Left ventricle myocardium superior (tissue), 1 donor: ENCODE measurements around the gene CACUL1. TPM values are rescaled to one million over a fixed set of nuclear protein-coding genes. Genes with fewer than 3 reads are reported as not detected.
A peak's percentile ranks its signal among the peaks of the same experiment; 100 is the strongest.
"Not testable (repeated sequence)": the region's sequence is repeated elsewhere in the genome, so short reads cannot be mapped to it uniquely, and the experiment has no call there.

Source experiments
- ATAC-seq: fragments of 200-7000 bp; cut with Tn5 transposase; one replicate; pipeline ENCODE4 v1.9.1; 2020; ENCODE audit warnings: mild to moderate bottlenecking, moderate library complexity
- DNase-seq: peaks from one replicate; pipeline ENCODE4 v3.0.0-alpha.2; 2020
- intact Hi-C: fragments of 100-400 bp; cut with micrococcal nuclease; formaldehyde crosslinking; loops from one replicate; pipeline ENCODE4 v1.11.0; 2022
- total RNA-seq: library from RNA; stranded (reverse); fragmentation: NEBNext Ultra II Directional; extraction: Animal tissue kit (Norgen Biotek cat#: 25700); gene quantifications from one replicate; pipeline ENCODE4 v1.2.1, GENCODE V29; 2021
- donor health status: DM: no; HTN: yes; CAD: no; lungs with severe emphysema.

Gene CACUL1
- total RNA-seq, 1 donor from 2014 or later: 28.5 TPM

GRCh38 chr10:118701529-118702323 lies 53.0 kb downstream of the CACUL1 start:
- ATAC-seq (no peak), DNase-seq (no peak)
- intact Hi-C loops: no loop called here

GRCh38 chr10:118698421-118698820 lies 56.3 kb downstream of the CACUL1 start:
- no peak for ATAC-seq
- intact Hi-C loops: no loop called here
- DNase-seq: no peak

GRCh38 chr10:118694848-118695247 lies 59.9 kb downstream of the CACUL1 start:
- ATAC-seq (no peak), DNase-seq (no peak)
- intact Hi-C loops: no loop called here

GRCh38 chr10:118692872-118693271 lies 61.9 kb downstream of the CACUL1 start:
- DNase-seq (no peak), ATAC-seq (peak; percentile 48)
- intact Hi-C loops: no loop called here

GRCh38 chr10:118689070-118689858 lies 65.5 kb downstream of the CACUL1 start:
- intact Hi-C loops: no loop called here

GRCh38 chr10:118687472-118687871 lies 67.3 kb downstream of the CACUL1 start:
- ATAC-seq: no peak

More at GRCh38 chr10:118689070-118689858, 65.5 kb downstream of the CACUL1 start:
- no peak for ATAC-seq
- no peak for DNase-seq

GRCh38 chr10:118682533-118682932 lies 72.2 kb downstream of the CACUL1 start:
- intact Hi-C loops: no loop called here
- DNase-seq: no peak
- ATAC-seq: no peak

More at GRCh38 chr10:118687472-118687871, 67.3 kb downstream of the CACUL1 start:
- intact Hi-C loops: no loop called here
- no peak for DNase-seq

GRCh38 chr10:118680197-118680596 lies 74.6 kb downstream of the CACUL1 start:
- ATAC-seq: no peak
- intact Hi-C loops: no loop called here
- DNase-seq: no peak

GRCh38 chr10:118674226-118674919 lies 80.4 kb downstream of the CACUL1 start:
- DNase-seq: no peak
- intact Hi-C loops: no loop called here
- ATAC-seq: no peak

- DNase-seq (no peak), ATAC-seq (peak; percentile 44)
- intact Hi-C loops: no loop called here
These were observed 81.7 kb downstream of the CACUL1 start for GRCh38 chr10:118672766-118673715.

GRCh38 chr10:118672153-118672552 lies 82.6 kb downstream of the CACUL1 start:
- ATAC-seq (peak; percentile 72), DNase-seq (no peak)
- intact Hi-C loops: no loop called here

- ATAC-seq, DNase-seq, intact Hi-C loops: not testable (repeated sequence)
These were observed 83.5 kb downstream of the CACUL1 start for GRCh38 chr10:118671221-118671620.

- ATAC-seq (no peak), DNase-seq (no peak)
- intact Hi-C loops: no loop called here
These were observed 84.2 kb downstream of the CACUL1 start for GRCh38 chr10:118670472-118671124.

GRCh38 chr10:118669835-118670234 lies 84.9 kb downstream of the CACUL1 start:
- intact Hi-C loops: no loop called here
- ATAC-seq: no peak
- no peak for DNase-seq

GRCh38 chr10:118669020-118669791 lies 85.6 kb downstream of the CACUL1 start:
- peak; percentile 34 for ATAC-seq
- no peak for DNase-seq
- intact Hi-C loops: no loop called here

- ATAC-seq (no peak), DNase-seq (no peak)
- intact Hi-C loops: no loop called here
These were observed 86.4 kb downstream of the CACUL1 start for GRCh38 chr10:118668228-118668952.

- intact Hi-C loops: no loop called here
- ATAC-seq (no peak), DNase-seq (no peak)
These were observed 87.0 kb downstream of the CACUL1 start for GRCh38 chr10:118667732-118668131.
